Fibroblast of the aortic adventitia (primary cell): ENCODE data around the gene WSCD2. TPM values are rescaled to one million over a fixed set of nuclear protein-coding genes. Genes with fewer than 3 reads are reported as not detected.

Source experiments
- DNase-seq: peaks from one replicate; pipeline ENCODE4 v3.0.0-alpha.2; 2010; ENCODE audit warnings: low read depth
- H3K4me3 ChIP-seq: 2 replicates; pipeline ENCODE4 v1.5.1; 2011; ENCODE audit warnings: low read depth, mild to moderate bottlenecking, control low read depth, low read length, moderate library complexity
- CTCF ChIP-seq: IDR thresholded peaks from 2 replicates; pipeline ENCODE4 v1.5.1; 2011; ENCODE audit warnings: mild to moderate bottlenecking, low read length, control low read depth, inconsistent platforms; ENCODE audit not compliant: insufficient read depth
- total RNA-seq: library from RNA; depleted of rRNA; stranded (reverse); fragments of >200 nt; gene quantifications from 2 replicates; pipeline ENCODE4 v1.2.3, GENCODE V29; 2012; ENCODE audit warnings: low replicate concordance

WSCD2 gene
- total RNA-seq, 1 donor: not detected

- TF ChIP-seq CTCF: no peak
- DNase-seq: no peak
- no peak overlapping the region for H3K4me3 ChIP-seq
These were observed 44.8 kb downstream of the WSCD2 start for GRCh38 chr12:108173892-108174291.

- no peak for DNase-seq
- no peak for TF ChIP-seq CTCF
- no peak overlapping the region for H3K4me3 ChIP-seq
These were observed 45.6 kb downstream of the WSCD2 start for GRCh38 chr12:108174641-108175040.

- no peak for TF ChIP-seq CTCF
- DNase-seq: no peak
- H3K4me3 ChIP-seq: no peak overlapping the region
These were observed 46.2 kb downstream of the WSCD2 start for GRCh38 chr12:108175310-108175709.

- no peak for TF ChIP-seq CTCF
- no peak overlapping the region for H3K4me3 ChIP-seq
- no peak for DNase-seq
These were observed 47.2 kb downstream of the WSCD2 start for GRCh38 chr12:108176292-108176691.

GRCh38 chr12:108177131-108177530, 48.0 kb downstream of the WSCD2 start:
- no peak for DNase-seq
- H3K4me3 ChIP-seq: no peak overlapping the region
- no peak for TF ChIP-seq CTCF

GRCh38 chr12:108179305-108179704, 50.2 kb downstream of the WSCD2 start:
- TF ChIP-seq CTCF: no peak
- no peak overlapping the region for H3K4me3 ChIP-seq
- DNase-seq: no peak
